ENCODE measurements around the gene FADS3.

- TF ChIP-seq ARNTL (CRISPR knock-in tag; IDR thresholded peaks at IDR 0.05; ENCODE audit: borderline replicate concordance, low read depth) (no peak), CSDC2 (CRISPR knock-in tag; IDR thresholded peaks at IDR 0.05) (no peak), CREB5 (CRISPR knock-in tag; IDR thresholded peaks at IDR 0.05; ENCODE audit: low read depth) (no peak), ZFP3 (CRISPR knock-in tag; IDR thresholded peaks at IDR 0.05) (no peak), TOX (CRISPR knock-in tag; IDR thresholded peaks at IDR 0.05; ENCODE audit: borderline replicate concordance) (no peak), ZNF8 (CRISPR knock-in tag; IDR thresholded peaks at IDR 0.05) (no peak), PATZ1 (CRISPR knock-in tag; IDR thresholded peaks at IDR 0.05; ENCODE audit: borderline replicate concordance) (no peak), ZFP30 (CRISPR knock-in tag; IDR thresholded peaks at IDR 0.05) (no peak), TCF4 (CRISPR knock-in tag; IDR thresholded peaks at IDR 0.05; ENCODE audit: borderline replicate concordance) (no peak), ZC3H10 (CRISPR knock-in tag; IDR thresholded peaks at IDR 0.05) (no peak), RARB (CRISPR knock-in tag; IDR thresholded peaks at IDR 0.05) (no peak), ZNF70 (CRISPR knock-in tag; IDR thresholded peaks at IDR 0.05) (no peak), PPARA (CRISPR knock-in tag; IDR thresholded peaks at IDR 0.05; ENCODE audit: borderline replicate concordance) (no peak), ESRRG (CRISPR knock-in tag; IDR thresholded peaks at IDR 0.05) (no peak)
Observed at GRCh38 chr11:61842528-61842820, 48.9 kb downstream of the FADS3 start.
